NCI-H774 (cell line): ENCODE data around the gene SNTN.
"Not testable (repeated sequence)": the region's sequence is repeated elsewhere in the genome, so short reads cannot be mapped to it uniquely, and the experiment has no call there.

Experiments
- DNase-seq: peaks from one replicate; lab custom pipeline; 2025; lab: John Stamatoyannopoulos, UW

Gene SNTN

GRCh38 chr3:63652066-63652725, at the start of gene SNTN:
TSS of gene SNTN (plus strand) at chr3:63652675. CDS start at chr3:63652688, 13 bp downstream.
- DNase-seq, result no peak

- no peak for DNase-seq
These were observed 44.8 kb upstream of the SNTN start for GRCh38 chr3:63607716-63608115.

- no peak for DNase-seq
These were observed 43.1 kb upstream of the SNTN start for GRCh38 chr3:63609408-63609807.

- no peak for DNase-seq
These were observed 42.6 kb upstream of the SNTN start for GRCh38 chr3:63609834-63610233.

GRCh38 chr3:63611382-63611781, 41.1 kb upstream of the SNTN start:
- no peak for DNase-seq

- DNase-seq, result no peak
These were observed 38.9 kb upstream of the SNTN start for GRCh38 chr3:63613561-63613960.

GRCh38 chr3:63617391-63617790, 35.1 kb upstream of the SNTN start:
- no peak for DNase-seq

- peak; percentile 22 for DNase-seq
These were observed 27.4 kb upstream of the SNTN start for GRCh38 chr3:63624941-63625560.

GRCh38 chr3:63631670-63632069, 20.8 kb upstream of the SNTN start:
- DNase-seq, result no peak

- no peak for DNase-seq
These were observed 17.3 kb upstream of the SNTN start for GRCh38 chr3:63635186-63635585.

- DNase-seq, result no peak
These were observed 12.7 kb upstream of the SNTN start for GRCh38 chr3:63639806-63640205.

GRCh38 chr3:63642488-63642887, 10.0 kb upstream of the SNTN start:
- DNase-seq, result no peak

GRCh38 chr3:63644212-63644797, 8.2 kb upstream of the SNTN start:
- DNase-seq, result no peak

- not testable (repeated sequence) for DNase-seq
These were observed 7.3 kb upstream of the SNTN start for GRCh38 chr3:63644928-63645781.

GRCh38 chr3:63654211-63654610, 1.7 kb downstream of the SNTN start:
- DNase-seq, result no peak

GRCh38 chr3:63654931-63655330, 2.5 kb downstream of the SNTN start:
- peak; percentile 12 for DNase-seq

GRCh38 chr3:63655519-63655918, 3.0 kb downstream of the SNTN start:
- no peak for DNase-seq

- DNase-seq, result no peak
These were observed 4.3 kb downstream of the SNTN start for GRCh38 chr3:63656786-63657185.

- DNase-seq, result no peak
These were observed 8.8 kb downstream of the SNTN start for GRCh38 chr3:63661242-63661641.

GRCh38 chr3:63662011-63662410, 9.5 kb downstream of the SNTN start:
- DNase-seq, result no peak

GRCh38 chr3:63662500-63662899, 10.0 kb downstream of the SNTN start:
- DNase-seq, result no peak

- no peak for DNase-seq
These were observed 18.1 kb downstream of the SNTN start for GRCh38 chr3:63670544-63670943.

GRCh38 chr3:63673111-63673510, 20.6 kb downstream of the SNTN start:
- no peak for DNase-seq
